Lung (tissue), 12 donors: ENCODE measurements around the gene ACADSB. TPM values are rescaled to one million over a fixed set of nuclear protein-coding genes. Genes with fewer than 3 reads are reported as not detected.

Experiments used
- ATAC-seq: fragments of 200-7000 bp; cut with Tn5 transposase; one replicate; pipeline ENCODE4 v1.9.1; 2020; ENCODE audit warnings: moderate number of reproducible peaks; ENCODE audit not compliant: insufficient read depth, low FRiP score
- DNase-seq, 3 donors: peaks; one replicate each; pipeline ENCODE4 v3.0.0-alpha.2; 2013 to 2017
- H3K27ac ChIP-seq, 2 donors: one replicate each; pipeline ENCODE4 v1.5.1; 2013; ENCODE audit warnings: mild to moderate bottlenecking in 2 of 2, moderate library complexity in 2 of 2, control low read depth in 1 of 2, inconsistent platforms in 1 of 2, low read depth in 1 of 2, low read length in 1 of 2
- H3K27me3 ChIP-seq, 3 donors: one replicate each; pipeline ENCODE4 v1.5.1; 2013; ENCODE audit warnings: low read length in 2 of 3; ENCODE audit not compliant: control insufficient read depth in 3 of 3, insufficient read depth in 3 of 3
- H3K36me3 ChIP-seq, 4 donors: one replicate each; pipeline ENCODE4 v1.5.1; 2013; ENCODE audit warnings: low read length in 4 of 4, mild to moderate bottlenecking in 1 of 4, moderate library complexity in 1 of 4; ENCODE audit not compliant: control insufficient read depth in 4 of 4, insufficient read depth in 4 of 4
- H3K4me1 ChIP-seq, 5 donors: one replicate each; pipeline ENCODE4 v1.5.1; 2013; ENCODE audit warnings: low read length in 5 of 5, mild to moderate bottlenecking in 2 of 5, moderate library complexity in 1 of 5; ENCODE audit not compliant: control insufficient read depth in 5 of 5, insufficient read depth in 5 of 5
- H3K4me3 ChIP-seq: one replicate; pipeline ENCODE4 v1.5.1; 2013; ENCODE audit warnings: mild to moderate bottlenecking, control low read depth, moderate library complexity
- H3K9ac ChIP-seq, 2 donors: one replicate each; pipeline ENCODE4 v1.5.1; 2013; ENCODE audit warnings: low read length in 2 of 2, control low read depth in 1 of 2; ENCODE audit not compliant: insufficient read depth in 1 of 2
- H3K9me3 ChIP-seq, 4 donors: one replicate each; pipeline ENCODE4 v1.5.1; 2013; ENCODE audit warnings: low read length in 3 of 4, mild to moderate bottlenecking in 1 of 4, moderate library complexity in 1 of 4; ENCODE audit not compliant: control insufficient read depth in 4 of 4, insufficient read depth in 3 of 4
- CTCF ChIP-seq: IDR thresholded peaks from 2 replicates; pipeline ENCODE4 v1.5.1; 2012; ENCODE audit warnings: mild to moderate bottlenecking; ENCODE audit errors: control extremely low read depth, extremely low read depth
- WGBS, 2 donors: extraction: QIAGEN DNeasy Blood & Tissue Kit; methylation state at CpG; one replicate each; pipeline ENCODE4 v1.1.7; 2013; 5-methylcytosine and 5-hydroxymethylcytosine counted together
- polyA plus RNA-seq, 2 donors: library from polyadenylated mRNA; stranded (reverse); fragments of 200-250 nt; gene quantifications; one replicate each; pipeline ENCODE4 v1.2.1, GENCODE V29; 2013
- total RNA-seq, 2 donors: library from RNA; depleted of rRNA in 1 of 2; stranded (reverse); fragments of >200 nt in 1 of 2; gene quantifications; one replicate each; pipeline ENCODE4 v1.2.1, GENCODE V29; 2014 to 2021
- donor health status: control.
- donor health status: control.
- donor health status: Bipolar disorder and iron deficiency.
- donor health status: healthy.
- donor health status: DM: yes; HTN: yes; CAD: no.

ACADSB gene
- total and polyA plus RNA-seq, 4 donors: 8.2 to 36.2 (median 14.9) TPM

DNA sequence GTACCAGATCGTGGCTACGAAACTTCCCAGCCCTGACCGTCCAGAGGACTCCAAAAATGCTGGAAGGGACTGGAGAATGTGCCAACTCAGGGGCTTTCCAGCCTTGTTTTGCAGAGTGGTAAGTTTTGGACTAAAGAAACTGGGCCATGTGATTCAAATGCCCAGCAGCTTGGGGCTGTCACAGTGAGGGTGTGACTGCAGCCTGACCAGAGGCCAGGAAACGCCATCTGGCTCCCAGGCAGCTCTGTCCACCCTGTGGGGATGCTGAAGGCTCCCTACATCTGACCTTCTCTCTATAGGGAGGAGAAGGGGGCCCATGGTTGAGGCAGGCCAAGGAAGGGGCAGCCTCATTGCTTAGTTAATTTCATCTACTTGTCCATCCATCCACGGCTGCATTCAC lies 65.4 kb downstream of the ACADSB start:
- WGBS, 2 donors: 80 to 94% methylated on average over 5 of the region's 5 CpGs
- H3K4me3 ChIP-seq: no peak overlapping the region
- peaks cover 0 to 2% (median 0%) of the 10 kb centered on the region in 3 donors for H3K27me3 ChIP-seq
- ATAC-seq (no peak), DNase-seq (no peak)
- no peak for TF ChIP-seq CTCF
- no peaks in the 10 kb centered on the region for H3K36me3 ChIP-seq
- H3K4me1 ChIP-seq: no peaks in the 10 kb centered on the region
- no peak overlapping the region for H3K27ac ChIP-seq
- H3K9ac ChIP-seq: no peak overlapping the region
- peaks cover 0 to 1% (median 0%) of the 10 kb centered on the region in 4 donors for H3K9me3 ChIP-seq

DNA sequence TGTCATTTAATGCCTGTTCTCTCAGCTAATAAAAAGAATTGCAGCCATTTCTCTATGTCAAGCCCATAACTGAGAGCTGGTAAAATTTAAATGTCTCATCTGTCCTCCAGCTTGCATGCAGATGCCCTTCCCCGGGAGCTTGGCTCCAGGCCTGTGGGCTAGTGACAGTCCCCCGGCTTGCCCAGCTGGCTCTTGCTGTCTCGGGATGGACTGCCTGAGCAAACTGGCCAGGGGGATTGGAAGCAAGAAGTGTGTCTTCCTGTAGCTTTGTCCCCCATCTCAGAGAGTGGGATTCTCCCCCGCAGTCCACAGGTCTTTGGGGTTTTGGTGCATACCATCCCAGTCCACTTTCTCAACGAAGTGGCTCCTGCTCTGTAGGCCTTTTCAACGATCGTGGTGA lies 73.1 kb downstream of the ACADSB start:
- ATAC-seq: no peak
- 66 to 82% methylated on average over 7 of the region's 7 CpGs for WGBS, 2 donors
- Histone ChIP-seq H3K9me3 (peaks cover 0 to 3% (median 0%) of the 10 kb centered on the region in 4 donors), H3K27me3 (no peaks in the 10 kb centered on the region), H3K9ac (no peak overlapping the region), H3K36me3 (no peaks in the 10 kb centered on the region), H3K4me1 (no peaks in the 10 kb centered on the region), H3K27ac (no peak overlapping the region), H3K4me3 (no peak overlapping the region)
- DNase-seq: no peak
- no peak for TF ChIP-seq CTCF

GRCh38 chr10:123083811-123084210 lies 75.0 kb downstream of the ACADSB start:
- DNase-seq (no peak), ATAC-seq (no peak)
- Histone ChIP-seq H3K4me3 (no peak overlapping the region), H3K4me1 (no peaks in the 10 kb centered on the region), H3K27me3 (peaks cover 0 to 2% (median 0%) of the 10 kb centered on the region in 3 donors), H3K9me3 (peaks cover 0 to 2% (median 0%) of the 10 kb centered on the region in 4 donors), H3K27ac (no peak overlapping the region), H3K9ac (no peak overlapping the region), H3K36me3 (no peaks in the 10 kb centered on the region)
- WGBS, 2 donors: 84 to 91% methylated on average over 6 of the region's 6 CpGs
- no peak for TF ChIP-seq CTCF

GRCh38 chr10:123086281-123086680 lies 77.5 kb downstream of the ACADSB start:
- H3K9ac ChIP-seq: no peak overlapping the region
- no peak overlapping the region for H3K4me3 ChIP-seq
- DNase-seq: no peak
- no peak for TF ChIP-seq CTCF
- no peak for ATAC-seq
- 80 to 86% methylated on average over 7 of the region's 7 CpGs for WGBS, 2 donors
- peaks cover 0 to 2% (median 0%) of the 10 kb centered on the region in 3 donors for H3K27me3 ChIP-seq
- no peak overlapping the region for H3K27ac ChIP-seq
- H3K9me3 ChIP-seq: peaks cover 0 to 4% (median 0%) of the 10 kb centered on the region in 4 donors
- H3K4me1 ChIP-seq: no peaks in the 10 kb centered on the region
- no peaks in the 10 kb centered on the region for H3K36me3 ChIP-seq
